ENCODE data around the gene IFT74.

IFT74 gene

DNA sequence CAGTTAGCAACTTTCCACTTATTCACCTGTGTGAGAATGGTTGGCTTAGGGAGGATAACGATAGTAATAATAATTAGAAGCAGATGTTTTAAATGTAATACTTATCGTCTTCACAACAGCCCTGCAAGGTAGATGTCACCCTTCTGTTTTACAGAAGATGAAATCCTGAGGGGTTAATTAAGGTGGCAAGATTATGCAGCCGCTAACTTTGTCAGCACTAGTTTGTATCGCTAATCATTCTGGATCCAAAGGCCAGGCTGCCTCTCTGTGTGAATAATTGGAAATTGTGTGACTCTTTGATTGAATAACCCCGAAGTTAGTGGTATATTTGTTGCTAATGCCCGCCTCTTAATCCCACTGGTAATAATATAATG, 635 bp downstream of the IFT74 start:
- DNase-seq (ENCODE audit: low read depth, low spot score) = no peak
- no peak overlapping the region for H3K4me3 ChIP-seq (ENCODE audit: low read length)

- no peak overlapping the region for H3K4me3 ChIP-seq (ENCODE audit: low read length)
- no peak for DNase-seq (ENCODE audit: low read depth, low spot score)
These were observed 15.5 kb downstream of the IFT74 start for GRCh38 chr9:26971721-26972120.

- no peak overlapping the region for H3K4me3 ChIP-seq (ENCODE audit: low read length)
- no peak for DNase-seq (ENCODE audit: low read depth, low spot score)
These were observed 17.8 kb downstream of the IFT74 start for GRCh38 chr9:26973989-26974388.

DNA sequence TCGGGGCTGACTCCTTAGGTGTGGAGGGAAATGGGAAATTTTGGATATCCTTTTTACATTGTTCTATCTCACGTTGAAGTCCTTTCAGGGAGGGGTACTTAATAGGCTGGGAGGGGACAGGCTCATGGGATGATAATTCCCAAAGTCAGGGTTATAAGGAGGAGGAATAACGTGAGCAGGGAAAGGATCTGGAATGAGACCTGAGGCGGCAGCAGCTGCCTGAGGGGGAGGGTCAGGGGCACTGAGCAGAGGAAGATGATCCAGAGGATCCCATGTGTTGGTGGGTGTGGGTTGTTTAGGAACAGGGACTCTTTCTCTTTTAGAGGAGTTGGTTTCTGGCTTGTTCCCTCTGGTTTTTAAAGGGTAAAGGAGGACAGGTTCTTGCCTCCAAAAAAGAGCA, 18.7 kb downstream of the IFT74 start:
- H3K4me3 ChIP-seq (ENCODE audit: low read length) = no peak overlapping the region
- no peak for DNase-seq (ENCODE audit: low read depth, low spot score)

DNA sequence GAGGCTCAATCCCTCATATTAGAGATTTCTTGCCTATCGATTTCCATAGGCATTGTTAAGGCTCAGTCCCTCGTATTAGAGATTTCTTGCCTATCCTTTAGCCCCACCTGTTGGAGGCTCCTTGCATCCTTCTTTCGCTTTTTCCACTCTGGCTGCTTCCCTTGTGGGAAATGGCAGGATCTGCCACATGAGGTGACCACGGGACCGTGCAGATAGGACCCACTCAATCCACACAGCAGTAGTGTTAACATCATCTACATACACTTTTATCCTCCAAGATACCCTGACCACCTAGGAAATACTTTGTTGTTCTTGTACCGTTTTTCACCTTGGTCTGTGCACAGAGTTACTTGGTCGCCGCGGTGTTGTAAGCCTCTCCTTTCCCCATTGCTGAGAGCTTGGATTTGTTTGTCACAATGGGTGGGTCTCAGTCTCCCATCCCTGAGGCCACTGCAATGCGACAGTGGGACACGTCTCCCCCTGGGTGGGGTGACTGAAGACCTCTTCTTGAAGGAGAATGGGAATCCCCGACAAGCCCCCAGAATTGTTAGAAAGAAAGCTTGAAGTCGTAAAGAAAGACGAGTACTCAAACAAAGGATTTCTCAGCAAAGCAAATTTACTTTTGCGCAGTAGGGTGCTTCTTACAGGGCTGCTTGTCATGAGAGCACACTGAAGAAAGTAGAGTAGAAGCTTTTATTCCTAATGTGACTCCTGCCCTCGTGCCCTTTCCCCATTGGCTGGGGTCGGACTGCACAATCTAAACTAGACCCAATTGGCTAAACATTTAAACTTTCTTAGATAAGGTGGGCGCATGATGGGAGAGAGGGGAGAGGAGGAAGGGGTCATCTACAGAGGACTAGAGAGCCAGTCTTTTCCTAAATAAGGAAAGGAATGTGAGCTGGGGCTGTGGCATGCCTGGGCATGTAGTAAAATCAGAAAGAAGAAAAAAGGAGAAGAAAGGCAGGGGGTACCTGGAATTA, 19.8 kb downstream of the IFT74 start:
- no peak overlapping the region for H3K4me3 ChIP-seq (ENCODE audit: low read length)
- peak; percentile 15 for DNase-seq (ENCODE audit: low read depth, low spot score)

GRCh38 chr9:26983340-26983739, 27.1 kb downstream of the IFT74 start:
- no peak overlapping the region for H3K4me3 ChIP-seq (ENCODE audit: low read length)
- DNase-seq (ENCODE audit: low read depth, low spot score) = no peak

DNA sequence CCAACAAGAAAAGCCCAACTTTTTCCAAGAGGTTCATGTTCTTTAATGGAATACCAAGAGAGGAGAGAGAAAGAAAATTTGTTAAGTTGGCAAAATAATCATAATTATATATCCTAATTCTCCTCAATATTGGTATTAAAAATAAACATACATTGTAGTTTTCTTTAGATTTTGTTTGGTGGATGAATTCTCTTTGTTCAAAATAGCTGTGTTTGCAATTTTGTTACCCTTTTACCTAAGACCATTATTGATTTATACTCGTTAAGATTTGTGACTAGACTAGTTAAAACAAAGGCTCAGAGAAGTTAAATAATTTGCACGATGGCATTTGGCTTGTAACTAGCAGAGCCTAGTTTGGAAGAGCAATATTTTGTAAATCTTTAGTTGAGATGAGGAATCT, 39.6 kb downstream of the IFT74 start:
- H3K4me3 ChIP-seq (ENCODE audit: low read length) = no peak overlapping the region
- no peak for DNase-seq (ENCODE audit: low read depth, low spot score)

- DNase-seq (ENCODE audit: low read depth, low spot score) = no peak
- no peak overlapping the region for H3K4me3 ChIP-seq (ENCODE audit: low read length)
These were observed 47.3 kb downstream of the IFT74 start for GRCh38 chr9:27003426-27004077.

GRCh38 chr9:27005491-27005890, 49.3 kb downstream of the IFT74 start, which contains the start of gene LRRC19:
TSS of gene LRRC19 (minus strand) at chr9:27005672. CDS start at chr9:26999694, 5,978 bp downstream.
- no peak for DNase-seq (ENCODE audit: low read depth, low spot score)
- no peak within 1 kb of the TSS for H3K4me3 ChIP-seq (ENCODE audit: low read length)

- no peak overlapping the region for H3K4me3 ChIP-seq (ENCODE audit: low read length)
- DNase-seq (ENCODE audit: low read depth, low spot score) = no peak
These were observed 63.4 kb downstream of the IFT74 start for GRCh38 chr9:27019589-27019988.

GRCh38 chr9:27022920-27023319, 66.7 kb downstream of the IFT74 start:
- no peak overlapping the region for H3K4me3 ChIP-seq (ENCODE audit: low read length)
- no peak for DNase-seq (ENCODE audit: low read depth, low spot score)

GRCh38 chr9:27029186-27029585, 73.0 kb downstream of the IFT74 start:
- H3K4me3 ChIP-seq (ENCODE audit: low read length) = no peak overlapping the region
- no peak for DNase-seq (ENCODE audit: low read depth, low spot score)

- no peak overlapping the region for H3K4me3 ChIP-seq (ENCODE audit: low read length)
- DNase-seq (ENCODE audit: low read depth, low spot score) = peak; percentile 37
These were observed 77.7 kb downstream of the IFT74 start for GRCh38 chr9:27033815-27034403.

DNA sequence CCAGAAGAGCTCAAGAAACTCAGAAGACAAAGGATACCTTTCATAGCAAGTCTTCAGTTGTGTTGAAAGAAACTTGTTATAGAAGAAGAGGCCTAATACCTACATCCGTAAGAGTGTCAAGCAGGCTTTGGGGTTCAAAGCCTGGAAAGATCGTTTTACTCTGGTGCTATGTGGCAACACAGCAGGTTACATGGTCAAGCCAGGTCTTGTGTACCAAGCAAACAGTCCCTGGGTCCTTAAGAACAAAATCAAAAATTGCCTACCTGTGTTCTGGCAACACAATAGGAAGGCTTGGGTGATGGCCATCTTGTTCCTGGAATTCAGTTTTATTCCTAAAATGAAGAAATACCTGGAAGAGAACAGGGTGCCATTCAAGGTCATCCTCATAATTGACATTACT, 81.3 kb downstream of the IFT74 start:
- no peak overlapping the region for H3K4me3 ChIP-seq (ENCODE audit: low read length)
- no peak for DNase-seq (ENCODE audit: low read depth, low spot score)

DNA sequence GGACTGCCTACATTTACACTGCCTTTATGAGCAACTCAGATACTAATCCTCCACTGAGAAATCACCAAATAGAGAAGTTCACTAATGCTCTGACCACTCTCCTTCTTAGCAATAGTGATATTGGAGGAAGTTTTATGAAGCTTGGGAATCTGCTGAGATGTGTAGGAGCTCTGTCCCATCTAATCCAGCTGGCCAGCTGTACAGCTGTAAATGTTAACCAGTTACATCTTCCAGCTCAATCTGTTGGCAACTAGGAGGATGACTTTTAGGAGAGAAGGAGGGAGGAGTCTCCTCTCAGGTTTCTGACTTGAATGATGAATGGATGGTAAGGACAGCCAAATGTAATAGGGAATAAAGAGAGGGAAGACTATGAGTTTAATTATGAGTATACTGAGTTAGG, 85.5 kb downstream of the IFT74 start:
- no peak overlapping the region for H3K4me3 ChIP-seq (ENCODE audit: low read length)
- no peak for DNase-seq (ENCODE audit: low read depth, low spot score)

DNA sequence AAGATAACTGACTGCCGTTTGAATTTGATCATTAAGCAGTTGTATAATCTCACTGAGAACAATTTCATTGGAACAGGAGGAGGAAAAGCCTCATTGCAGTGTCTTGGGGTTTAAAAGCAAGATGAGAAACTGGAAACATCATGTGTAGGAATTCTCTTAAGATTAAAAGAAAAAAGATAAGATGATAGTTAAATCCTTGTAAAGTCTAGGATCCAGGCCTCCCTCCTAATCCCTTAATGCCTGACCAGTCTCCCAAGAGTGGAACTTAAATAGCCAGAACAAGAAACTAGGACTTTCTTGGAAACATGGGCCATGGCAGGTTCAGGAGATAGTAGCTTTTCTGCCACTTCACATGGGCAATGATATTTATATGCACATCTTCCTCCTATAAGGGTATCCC, 86.3 kb downstream of the IFT74 start:
- no peak overlapping the region for H3K4me3 ChIP-seq (ENCODE audit: low read length)
- no peak for DNase-seq (ENCODE audit: low read depth, low spot score)

GRCh38 chr9:27043176-27043575, 87.0 kb downstream of the IFT74 start:
- DNase-seq (ENCODE audit: low read depth, low spot score) = no peak
- H3K4me3 ChIP-seq (ENCODE audit: low read length) = no peak overlapping the region

DNA sequence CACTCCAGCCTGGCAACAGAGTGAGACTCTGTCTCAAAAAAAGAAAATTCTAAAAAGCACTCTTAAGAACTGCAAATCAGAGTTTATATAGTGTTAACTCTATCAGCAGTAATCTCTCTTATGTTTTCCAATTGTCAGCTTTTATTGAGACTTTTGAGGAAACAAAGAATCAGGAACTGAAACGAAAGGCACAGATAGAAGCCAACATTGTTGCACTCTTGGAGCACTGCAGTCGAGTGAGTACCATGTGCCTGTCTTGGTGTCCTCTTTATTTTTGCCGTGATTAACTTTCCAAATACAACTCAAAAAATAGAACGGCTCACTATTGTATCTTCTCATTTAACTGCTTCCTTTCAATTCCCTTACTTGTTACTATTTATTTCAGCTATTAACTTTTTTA, 90.9 kb downstream of the IFT74 start:
- no peak overlapping the region for H3K4me3 ChIP-seq (ENCODE audit: low read length)
- no peak for DNase-seq (ENCODE audit: low read depth, low spot score)

DNA sequence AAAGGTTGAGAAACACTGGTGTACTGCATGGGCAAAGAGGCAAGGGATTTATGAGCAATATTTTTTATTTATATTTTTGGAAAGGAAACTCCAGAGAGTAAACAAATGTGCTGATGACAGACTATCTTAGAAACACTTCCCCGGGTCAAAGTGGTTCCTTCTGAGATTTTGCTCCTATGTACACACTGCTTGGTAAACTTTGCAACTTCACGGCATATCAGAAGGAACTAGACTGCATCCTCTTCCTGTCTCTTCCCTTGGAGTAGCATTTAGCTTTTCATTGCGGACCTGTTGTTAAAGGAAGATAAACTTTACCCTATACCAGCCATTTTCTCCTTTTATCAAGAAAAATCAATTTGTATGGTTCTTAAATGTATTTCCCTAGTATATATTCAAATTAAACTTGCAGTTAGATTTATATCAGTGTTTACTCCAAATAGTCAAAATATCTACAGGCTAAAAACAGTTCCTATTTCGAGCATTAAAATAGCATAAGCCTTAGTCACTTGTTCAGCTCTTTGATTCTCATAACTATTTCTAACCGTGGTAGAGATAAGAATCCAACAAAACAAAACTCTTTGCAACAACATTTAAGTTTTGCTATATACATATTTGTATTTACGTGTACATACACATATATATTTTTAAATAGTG, 97.3 kb downstream of the IFT74 start:
- no peak for DNase-seq (ENCODE audit: low read depth, low spot score)
- H3K4me3 ChIP-seq (ENCODE audit: low read length) = no peak overlapping the region

- DNase-seq (ENCODE audit: low read depth, low spot score) = no peak
- H3K4me3 ChIP-seq (ENCODE audit: low read length) = no peak overlapping the region
These were observed 97.9 kb downstream of the IFT74 start for GRCh38 chr9:27054125-27054524.
